ENCODE measurements around the gene ZNF880.
"Not testable (repeated sequence)": the region's sequence is repeated elsewhere in the genome, so short reads cannot be mapped to it uniquely, and the experiment has no call there.

The ZNF880 gene

GRCh38 chr19:52336791-52337381, 32.8 kb upstream of the ZNF880 start:
- Histone ChIP-seq H2BK120ac (ENCODE audit: low read depth, low read length) (no peak overlapping the region), H3K27me3 (ENCODE audit: insufficient read depth, low read length, poor library complexity) (no peaks in the 10 kb centered on the region), H2BK15ac (replicated peaks; ENCODE audit: low read depth) (no peak overlapping the region), H3K4me2 (ENCODE audit: low read length) (peak overlapping the region; percentile 96), H2BK5ac (ENCODE audit: low read length) (no peak overlapping the region), H3K79me1 (ENCODE audit: low read length) (no peaks in the 10 kb centered on the region), H3K79me2 (ENCODE audit: control insufficient read depth, insufficient read depth, low read length) (no peaks in the 10 kb centered on the region), H3K27ac (ENCODE audit: low read depth, low read length) (no peak overlapping the region), H3K23ac (ENCODE audit: low read length) (peak overlapping the region; percentile 15), H3K36me3 (ENCODE audit: control insufficient read depth, insufficient read depth, low read length) (no peaks in the 10 kb centered on the region), H3K4ac (ENCODE audit: low read depth, low read length) (peak overlapping the region; percentile 56), H3K18ac (ENCODE audit: low read length) (peak overlapping the region; percentile 42), H2AK5ac (ENCODE audit: low read length) (no peak overlapping the region), H4K8ac (ENCODE audit: low read depth, low read length) (no peak overlapping the region), H3K4me1 (ENCODE audit: control insufficient read depth, low read depth, low read length) (no peaks in the 10 kb centered on the region), H3K4me3 (ENCODE audit: low read length) (peak overlapping the region; percentile 92), H3K56ac (ENCODE audit: low read length) (peak overlapping the region; percentile 92), H4K5ac (ENCODE audit: low read length) (no peak overlapping the region), H3K9ac (ENCODE audit: low read length) (peak overlapping the region; percentile 93)
- peak; percentile 39 for DNase-seq
- WGBS (ENCODE audit: extremely low coverage, insufficient coverage, low lambda C conversion rate), result no CpG with 5 or more reads among the region's 9 CpGs

- H3K56ac ChIP-seq (ENCODE audit: low read length); H3K4me2 ChIP-seq (ENCODE audit: low read length); H3K79me1 ChIP-seq (ENCODE audit: low read length); H2BK120ac ChIP-seq (ENCODE audit: low read depth, low read length); H3K4ac ChIP-seq (ENCODE audit: low read depth, low read length); H3K27me3 ChIP-seq (ENCODE audit: insufficient read depth, low read length, poor library complexity); H3K9ac ChIP-seq (ENCODE audit: low read length); H3K23ac ChIP-seq (ENCODE audit: low read length); H2BK5ac ChIP-seq (ENCODE audit: low read length); H4K5ac ChIP-seq (ENCODE audit: low read length); H3K4me1 ChIP-seq (ENCODE audit: control insufficient read depth, low read depth, low read length); H3K4me3 ChIP-seq (ENCODE audit: low read length); H2BK15ac ChIP-seq (replicated peaks; ENCODE audit: low read depth); H2AK5ac ChIP-seq (ENCODE audit: low read length); H3K36me3 ChIP-seq (ENCODE audit: control insufficient read depth, insufficient read depth, low read length); H3K18ac ChIP-seq (ENCODE audit: low read length); H3K79me2 ChIP-seq (ENCODE audit: control insufficient read depth, insufficient read depth, low read length); H4K8ac ChIP-seq (ENCODE audit: low read depth, low read length): not testable (repeated sequence)
- peak; percentile 81 for DNase-seq
- peak overlapping the region; percentile 59 for H3K27ac ChIP-seq (ENCODE audit: low read depth, low read length)
- WGBS (ENCODE audit: extremely low coverage, insufficient coverage, low lambda C conversion rate), result no CpG with 5 or more reads among the region's 3 CpGs
These were observed 30.7 kb upstream of the ZNF880 start for GRCh38 chr19:52339022-52339421.

GRCh38 chr19:52343548-52343947, 26.2 kb upstream of the ZNF880 start:
- Histone ChIP-seq H3K79me2 (ENCODE audit: control insufficient read depth, insufficient read depth, low read length) (no peaks in the 10 kb centered on the region), H2BK120ac (ENCODE audit: low read depth, low read length) (no peak overlapping the region), H3K4me1 (ENCODE audit: control insufficient read depth, low read depth, low read length) (no peaks in the 10 kb centered on the region), H3K4me2 (ENCODE audit: low read length) (no peak overlapping the region), H2BK5ac (ENCODE audit: low read length) (no peak overlapping the region), H4K8ac (ENCODE audit: low read depth, low read length) (no peak overlapping the region), H3K9ac (ENCODE audit: low read length) (no peak overlapping the region), H2BK15ac (replicated peaks; ENCODE audit: low read depth) (no peak overlapping the region), H3K23ac (ENCODE audit: low read length) (no peak overlapping the region), H3K4ac (ENCODE audit: low read depth, low read length) (no peak overlapping the region), H3K18ac (ENCODE audit: low read length) (no peak overlapping the region), H4K5ac (ENCODE audit: low read length) (no peak overlapping the region), H3K56ac (ENCODE audit: low read length) (no peak overlapping the region), H3K27me3 (ENCODE audit: insufficient read depth, low read length, poor library complexity) (no peaks in the 10 kb centered on the region), H3K27ac (ENCODE audit: low read depth, low read length) (no peak overlapping the region), H3K79me1 (ENCODE audit: low read length) (no peaks in the 10 kb centered on the region), H3K36me3 (ENCODE audit: control insufficient read depth, insufficient read depth, low read length) (no peaks in the 10 kb centered on the region), H2AK5ac (ENCODE audit: low read length) (no peak overlapping the region), H3K4me3 (ENCODE audit: low read length) (no peak overlapping the region)
- DNase-seq, result peak; percentile 89
- WGBS (ENCODE audit: extremely low coverage, insufficient coverage, low lambda C conversion rate), result no CpG with 5 or more reads among the region's 8 CpGs

- no peaks in the 10 kb centered on the region for H3K36me3 ChIP-seq (ENCODE audit: control insufficient read depth, insufficient read depth, low read length)
These were observed 24.6 kb upstream of the ZNF880 start for GRCh38 chr19:52345162-52345561.

GRCh38 chr19:52351512-52351911, 18.2 kb upstream of the ZNF880 start:
- H3K79me1 ChIP-seq (ENCODE audit: low read length), result no peaks in the 10 kb centered on the region
- no peak overlapping the region for H4K5ac ChIP-seq (ENCODE audit: low read length)
- H3K4me1 ChIP-seq (ENCODE audit: control insufficient read depth, low read depth, low read length), result no peaks in the 10 kb centered on the region
- WGBS (ENCODE audit: extremely low coverage, insufficient coverage, low lambda C conversion rate), result no CpG with 5 or more reads among the region's 9 CpGs
- no peak overlapping the region for H3K9ac ChIP-seq (ENCODE audit: low read length)
- no peak overlapping the region for H2AK5ac ChIP-seq (ENCODE audit: low read length)
- H3K27ac ChIP-seq (ENCODE audit: low read depth, low read length), result no peak overlapping the region
- H3K4me3 ChIP-seq (ENCODE audit: low read length), result no peak overlapping the region
- peak; percentile 76 for DNase-seq
- H3K4ac ChIP-seq (ENCODE audit: low read depth, low read length), result no peak overlapping the region
- H3K79me2 ChIP-seq (ENCODE audit: control insufficient read depth, insufficient read depth, low read length), result no peaks in the 10 kb centered on the region
- no peak overlapping the region for H4K8ac ChIP-seq (ENCODE audit: low read depth, low read length)
- no peak overlapping the region for H3K4me2 ChIP-seq (ENCODE audit: low read length)
- H3K18ac ChIP-seq (ENCODE audit: low read length), result no peak overlapping the region
- H2BK5ac ChIP-seq (ENCODE audit: low read length), result no peak overlapping the region
- no peaks in the 10 kb centered on the region for H3K36me3 ChIP-seq (ENCODE audit: control insufficient read depth, insufficient read depth, low read length)
- H3K56ac ChIP-seq (ENCODE audit: low read length), result no peak overlapping the region
- H2BK120ac ChIP-seq (ENCODE audit: low read depth, low read length), result no peak overlapping the region
- H3K23ac ChIP-seq (ENCODE audit: low read length), result no peak overlapping the region
- H3K27me3 ChIP-seq (ENCODE audit: insufficient read depth, low read length, poor library complexity), result no peaks in the 10 kb centered on the region
- no peak overlapping the region for H2BK15ac ChIP-seq (replicated peaks; ENCODE audit: low read depth)

More at GRCh38 chr19:52345162-52345561, 24.6 kb upstream of the ZNF880 start:
- Histone ChIP-seq H2BK15ac (replicated peaks; ENCODE audit: low read depth) (no peak overlapping the region), H3K18ac (ENCODE audit: low read length) (no peak overlapping the region), H3K79me2 (ENCODE audit: control insufficient read depth, insufficient read depth, low read length) (no peaks in the 10 kb centered on the region), H3K4me3 (ENCODE audit: low read length) (no peak overlapping the region), H3K4me1 (ENCODE audit: control insufficient read depth, low read depth, low read length) (no peaks in the 10 kb centered on the region), H2AK5ac (ENCODE audit: low read length) (no peak overlapping the region), H4K5ac (ENCODE audit: low read length) (no peak overlapping the region), H3K4ac (ENCODE audit: low read depth, low read length) (no peak overlapping the region), H3K9ac (ENCODE audit: low read length) (no peak overlapping the region), H3K79me1 (ENCODE audit: low read length) (no peaks in the 10 kb centered on the region), H3K27me3 (ENCODE audit: insufficient read depth, low read length, poor library complexity) (no peaks in the 10 kb centered on the region), H3K56ac (ENCODE audit: low read length) (no peak overlapping the region), H3K23ac (ENCODE audit: low read length) (no peak overlapping the region), H3K4me2 (ENCODE audit: low read length) (no peak overlapping the region), H4K8ac (ENCODE audit: low read depth, low read length) (no peak overlapping the region), H2BK5ac (ENCODE audit: low read length) (no peak overlapping the region), H3K27ac (ENCODE audit: low read depth, low read length) (no peak overlapping the region), H2BK120ac (ENCODE audit: low read depth, low read length) (no peak overlapping the region)
- WGBS (ENCODE audit: extremely low coverage, insufficient coverage, low lambda C conversion rate), result no CpG with 5 or more reads among the region's 6 CpGs
- DNase-seq, result peak; percentile 38

- no CpG with 5 or more reads among the region's 8 CpGs for WGBS (ENCODE audit: extremely low coverage, insufficient coverage, low lambda C conversion rate)
- Histone ChIP-seq H3K36me3 (ENCODE audit: control insufficient read depth, insufficient read depth, low read length) (peaks cover 3% of the 10 kb centered on the region), H2BK5ac (ENCODE audit: low read length) (no peak overlapping the region), H3K23ac (ENCODE audit: low read length) (no peak overlapping the region), H4K8ac (ENCODE audit: low read depth, low read length) (no peak overlapping the region), H3K4ac (ENCODE audit: low read depth, low read length) (no peak overlapping the region), H3K79me2 (ENCODE audit: control insufficient read depth, insufficient read depth, low read length) (peaks cover 2% of the 10 kb centered on the region), H3K4me3 (ENCODE audit: low read length) (no peak overlapping the region), H3K18ac (ENCODE audit: low read length) (no peak overlapping the region), H3K4me1 (ENCODE audit: control insufficient read depth, low read depth, low read length) (no peaks in the 10 kb centered on the region), H4K5ac (ENCODE audit: low read length) (no peak overlapping the region), H3K79me1 (ENCODE audit: low read length) (no peaks in the 10 kb centered on the region), H3K9ac (ENCODE audit: low read length) (no peak overlapping the region), H2AK5ac (ENCODE audit: low read length) (no peak overlapping the region), H3K27me3 (ENCODE audit: insufficient read depth, low read length, poor library complexity) (no peaks in the 10 kb centered on the region), H3K4me2 (ENCODE audit: low read length) (no peak overlapping the region), H2BK120ac (ENCODE audit: low read depth, low read length) (no peak overlapping the region), H3K27ac (ENCODE audit: low read depth, low read length) (no peak overlapping the region), H2BK15ac (replicated peaks; ENCODE audit: low read depth) (no peak overlapping the region), H3K56ac (ENCODE audit: low read length) (no peak overlapping the region)
- no peak for DNase-seq
These were observed 3.3 kb upstream of the ZNF880 start for GRCh38 chr19:52366414-52366824.

All from mesendoderm (in vitro differentiated cells).